Measurements from ENCODE around the gene ATP8A2.

GRCh38 chr13:25351404-25351803 is 20.4 kb upstream of the ATP8A2 start:
- no peak for TF ChIP-seq CTCF (IDR thresholded peaks at IDR 0.05; ENCODE audit: low read depth, low read length)
- no peak for TF ChIP-seq POLR2A (IDR thresholded peaks at IDR 0.05; ENCODE audit: extremely low read depth, insufficient read length)
- TF ChIP-seq MAX (IDR thresholded peaks at IDR 0.05; ENCODE audit: low read depth, low read length), result no peak

Measured in NB4 (cell line).